Epithelial cell of proximal tubule (primary cell): ENCODE data around the gene TTC24. TPM values are rescaled to one million over a fixed set of nuclear protein-coding genes. Genes with fewer than 3 reads are reported as not detected.
"Not testable (repeated sequence)": the region's sequence is repeated elsewhere in the genome, so short reads cannot be mapped to it uniquely, and the experiment has no call there.

Experiments
- DNase-seq: peaks from one replicate; pipeline ENCODE4 v3.0.0-alpha.2; 2011; ENCODE audit warnings: low read depth
- H3K4me3 ChIP-seq: 2 replicates; pipeline ENCODE4 v1.5.1; 2011; ENCODE audit warnings: low read depth, mild to moderate bottlenecking, low read length
- total RNA-seq: library from RNA; depleted of rRNA; stranded (reverse); fragments of >200 nt; gene quantifications from 2 replicates; pipeline ENCODE4 v1.2.3, GENCODE V29; 2015
- TF ChIP-seq, protein P1 (sequence below): conservative IDR thresholded peaks from 2 replicates; pipeline ENCODE4 v1.5.1; 2012; ENCODE audit warnings: low read depth, mild to moderate bottlenecking, low read length

Gene TTC24
- total RNA-seq, 1 donor from 2014 or later, result not detected

- no peak overlapping the region for H3K4me3 ChIP-seq
- DNase-seq, result no peak
- TF ChIP-seq, protein P1, sequence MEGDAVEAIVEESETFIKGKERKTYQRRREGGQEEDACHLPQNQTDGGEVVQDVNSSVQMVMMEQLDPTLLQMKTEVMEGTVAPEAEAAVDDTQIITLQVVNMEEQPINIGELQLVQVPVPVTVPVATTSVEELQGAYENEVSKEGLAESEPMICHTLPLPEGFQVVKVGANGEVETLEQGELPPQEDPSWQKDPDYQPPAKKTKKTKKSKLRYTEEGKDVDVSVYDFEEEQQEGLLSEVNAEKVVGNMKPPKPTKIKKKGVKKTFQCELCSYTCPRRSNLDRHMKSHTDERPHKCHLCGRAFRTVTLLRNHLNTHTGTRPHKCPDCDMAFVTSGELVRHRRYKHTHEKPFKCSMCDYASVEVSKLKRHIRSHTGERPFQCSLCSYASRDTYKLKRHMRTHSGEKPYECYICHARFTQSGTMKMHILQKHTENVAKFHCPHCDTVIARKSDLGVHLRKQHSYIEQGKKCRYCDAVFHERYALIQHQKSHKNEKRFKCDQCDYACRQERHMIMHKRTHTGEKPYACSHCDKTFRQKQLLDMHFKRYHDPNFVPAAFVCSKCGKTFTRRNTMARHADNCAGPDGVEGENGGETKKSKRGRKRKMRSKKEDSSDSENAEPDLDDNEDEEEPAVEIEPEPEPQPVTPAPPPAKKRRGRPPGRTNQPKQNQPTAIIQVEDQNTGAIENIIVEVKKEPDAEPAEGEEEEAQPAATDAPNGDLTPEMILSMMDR, result peak; percentile 59
These were observed 23.1 kb downstream of the TTC24 start for GRCh38 chr1:156602557-156602993.

DNA sequence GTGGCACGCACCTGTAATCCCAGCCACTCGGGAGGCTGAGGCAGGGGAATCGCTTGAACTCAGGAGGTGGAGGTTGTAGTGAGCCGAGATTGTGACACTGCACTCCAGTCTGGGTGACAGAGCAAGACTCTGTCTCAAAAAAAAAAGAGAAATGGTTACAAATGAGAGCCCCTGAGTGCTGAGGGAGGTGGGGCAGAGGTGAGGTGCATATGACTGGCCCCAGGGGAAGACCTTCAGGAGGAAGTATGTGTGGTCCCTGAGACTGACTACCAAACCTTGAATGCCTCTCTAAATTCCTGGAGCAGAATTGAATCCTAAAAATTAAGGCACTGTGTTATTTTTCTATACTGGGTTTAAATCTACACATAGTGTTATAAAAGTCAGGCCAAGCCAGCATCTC, 27.8 kb downstream of the TTC24 start:
- not testable (repeated sequence) for H3K4me3 ChIP-seq, DNase-seq

- no peak overlapping the region for H3K4me3 ChIP-seq
- DNase-seq, result no peak
- TF ChIP-seq, protein P1, result peak; percentile 86
These were observed 28.6 kb downstream of the TTC24 start for GRCh38 chr1:156608036-156608674.

- no peak for DNase-seq
- no peak overlapping the region for H3K4me3 ChIP-seq
- TF ChIP-seq, protein P1, result peak; percentile 75
These were observed 29.5 kb downstream of the TTC24 start for GRCh38 chr1:156608981-156609380.

DNA sequence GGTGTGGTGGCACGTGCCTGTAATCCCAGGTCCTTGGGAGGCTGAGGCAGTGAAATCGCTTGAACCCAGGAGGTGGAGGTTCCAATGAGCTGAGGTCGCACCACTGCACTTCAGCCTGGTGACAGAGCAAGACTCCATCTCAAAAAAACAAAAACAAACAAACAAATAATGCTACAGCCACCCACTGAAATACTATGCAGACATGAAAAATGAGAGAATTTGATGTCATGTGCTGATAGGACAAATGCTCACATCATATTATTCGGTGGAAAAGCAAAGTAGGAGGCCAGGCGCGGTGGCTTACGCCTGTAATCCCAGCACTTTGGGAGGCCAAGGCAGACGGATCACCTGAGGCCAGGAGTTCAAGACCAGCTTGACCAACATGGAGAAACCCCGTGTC, 30.5 kb downstream of the TTC24 start:
- DNase-seq, H3K4me3 ChIP-seq: not testable (repeated sequence)

DNA sequence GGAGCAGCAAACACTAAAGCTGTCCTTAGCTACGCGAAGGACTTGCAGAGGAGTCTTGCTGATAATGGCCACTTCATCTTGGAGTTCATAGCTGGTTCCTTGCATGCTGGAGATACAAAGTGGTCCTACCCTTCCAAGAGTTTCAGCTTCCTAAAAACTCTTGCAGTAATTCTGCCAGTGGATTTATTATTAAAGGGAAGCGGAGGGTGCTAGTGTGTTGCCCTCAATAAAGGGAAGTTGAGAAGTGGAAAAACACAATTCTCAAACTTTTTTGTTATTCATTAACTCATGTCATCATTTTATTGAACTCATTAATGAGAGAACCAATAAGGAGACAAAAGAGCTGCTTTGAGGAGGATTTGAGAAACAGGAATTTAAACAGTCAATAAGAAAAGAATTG, 33.1 kb downstream of the TTC24 start:
- no peak overlapping the region for H3K4me3 ChIP-seq
- no peak for DNase-seq
- TF ChIP-seq, protein P1, result no peak

GRCh38 chr1:156615946-156616345, 36.4 kb downstream of the TTC24 start:
- DNase-seq, result no peak
- TF ChIP-seq, protein P1, result no peak
- H3K4me3 ChIP-seq, result no peak overlapping the region

DNA sequence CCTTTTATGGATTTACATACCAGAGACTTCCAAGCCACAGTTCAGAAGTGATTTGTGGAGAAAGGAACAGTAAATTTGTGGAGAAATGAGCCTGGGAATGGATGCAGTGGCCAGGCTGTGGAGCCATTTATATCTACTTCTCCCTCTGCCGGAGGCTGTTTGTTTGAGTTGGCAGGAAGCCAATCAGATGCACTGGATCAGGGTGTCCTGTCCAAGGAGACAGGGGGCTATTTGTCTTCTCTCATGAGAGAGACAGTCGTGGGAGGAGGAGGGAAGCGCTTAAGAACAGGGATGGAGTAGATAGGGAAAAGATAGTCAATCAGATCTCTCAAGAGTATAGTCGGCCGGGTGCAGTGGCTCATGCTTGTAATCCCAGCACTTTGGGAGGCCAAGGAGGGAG, 36.9 kb downstream of the TTC24 start:
- no peak for DNase-seq
- H3K4me3 ChIP-seq, result no peak overlapping the region
- TF ChIP-seq, protein P1, result peak; percentile 21
